ENCODE measurements around the gene SAMD8. TPM values are rescaled to one million over a fixed set of nuclear protein-coding genes. Genes with fewer than 3 reads are reported as not detected.

The SAMD8 gene
- total and polyA plus RNA-seq, 2 of the 8 experiments (the other 6 are each of a cell fraction or from before 2014, with no cell fraction given), result 11.7 to 20.9 TPM

DNA sequence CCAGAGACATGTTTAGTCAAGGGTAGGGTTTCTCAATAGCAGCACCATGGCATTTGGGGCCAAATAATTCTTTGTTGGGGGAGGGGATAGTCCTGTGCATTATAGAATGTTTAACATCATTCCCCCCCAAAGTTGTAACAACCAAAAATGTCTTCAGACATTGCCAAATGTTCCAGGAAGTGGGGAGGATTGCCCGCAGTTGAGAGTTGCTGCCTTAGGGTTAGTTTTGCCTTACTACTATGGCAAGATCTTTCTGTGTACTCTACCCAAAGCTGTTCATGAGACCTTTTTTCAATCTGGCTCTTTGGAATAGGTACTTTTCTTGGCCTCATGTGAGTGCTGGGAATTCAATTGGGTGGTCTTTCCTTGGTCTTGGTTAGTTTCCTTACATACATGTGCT, 34.1 kb downstream of the SAMD8 start:
- Histone ChIP-seq H2BK20ac (ENCODE audit: low read length) (no peak overlapping the region), H3K79me2 (ENCODE audit: control insufficient read depth in 1 of 2, insufficient read depth in 2 of 2, low read length in 2 of 2) (peaks cover 0 to 46% of the 10 kb centered on the region in 2 experiments; a peak in 2 of 4 replicates), H2AK5ac (ENCODE audit: low read depth, low read length) (no peak overlapping the region), H4K20me1 (replicated peaks in 1 of 2; ENCODE audit: control insufficient read depth in 1 of 2, insufficient read depth in 2 of 2, low read length in 2 of 2) (peaks cover 0 to 5% of the 10 kb centered on the region in 2 experiments), H4K5ac (ENCODE audit: insufficient read length, low read depth, low read length) (no peak overlapping the region), H4K91ac (replicated peaks; ENCODE audit: insufficient read length, low read length) (no peak overlapping the region), H3K4me2 (ENCODE audit: insufficient read depth in 1 of 2, low read depth in 2 of 2, low read length in 2 of 2) (no peak overlapping the region), H2BK120ac (replicated peaks; ENCODE audit: low read depth, low read length) (no peak overlapping the region), H3K23ac (ENCODE audit: insufficient read length) (no peak overlapping the region), H3K4me1 (replicated peaks in 1 of 4; ENCODE audit: control insufficient read depth in 3 of 4, insufficient read depth in 4 of 4, low read length in 3 of 4) (no peaks in the 10 kb centered on the region), H3K4ac (replicated peaks; ENCODE audit: insufficient read length, low read depth, low read length) (no peak overlapping the region), H2AFZ (ENCODE audit: low read length) (no peak overlapping the region), H3K9me3 (ENCODE audit: insufficient read depth in 2 of 2, low read depth in 1 of 2, low read length in 1 of 2) (no peaks in the 10 kb centered on the region), H3K36me3 (ENCODE audit: control insufficient read depth in 2 of 4, insufficient read depth in 4 of 4, low read length in 3 of 4) (peaks cover 0 to 1% (median 0%) of the 10 kb centered on the region in 4 experiments; a peak in 2 of 8 replicates), H3K9ac (replicated peaks in 1 of 4; ENCODE audit: extremely low read depth in 1 of 4, low read depth in 3 of 4, low read length in 3 of 4) (no peak overlapping the region), H3K4me3 (ENCODE audit: extremely low read depth in 1 of 4, insufficient read depth in 2 of 4, low read depth in 3 of 4, low read length in 4 of 4) (no peak overlapping the region), H3K18ac (ENCODE audit: extremely low read depth, low read length) (no peak overlapping the region), H4K8ac (ENCODE audit: extremely low read depth, insufficient read depth, low read length) (no peak overlapping the region), H2BK15ac (ENCODE audit: low read length) (no peak overlapping the region), H3K27me3 (replicated peaks in 1 of 4; ENCODE audit: control insufficient read depth in 3 of 4, extremely low read depth in 1 of 4, insufficient read depth in 3 of 4, low read length in 3 of 4) (no peaks in the 10 kb centered on the region), H3K79me1 (ENCODE audit: low read depth, low read length) (no peaks in the 10 kb centered on the region; the same call in 1 of the 2 replicates), H3K23me2 (ENCODE audit: low read depth, low read length) (no peaks in the 10 kb centered on the region), H2BK12ac (ENCODE audit: low read depth, low read length) (no peak overlapping the region), H3K27ac (ENCODE audit: low read depth, low read length) (no peak overlapping the region), H3K56ac (replicated peaks; ENCODE audit: insufficient read length, low read depth, low read length) (no peak overlapping the region), H2BK5ac (ENCODE audit: low read depth, low read length) (no peak overlapping the region), H3K14ac (ENCODE audit: insufficient read length) (no peak overlapping the region)
- no peak for DNase-seq (ENCODE audit: low read depth in 1 of 2, low spot score in 2 of 2)
- 95% methylated on average over 1 of the region's 1 CpG; no CpG with 5 or more reads in 1 of the 2 experiments for WGBS, 2 experiments (ENCODE audit: extremely low coverage in 1 of 2, insufficient coverage in 1 of 2, insufficient read length in 1 of 2, insufficient replicate concordance in 2 of 2, low coverage in 1 of 2, low lambda C conversion rate in 2 of 2, missing lambda C conversion rate in 1 of 2)
- TF ChIP-seq RXRA (IDR thresholded peaks at IDR 0.05; ENCODE audit: insufficient read depth, low read depth, low read length) (no peak), NANOG (IDR thresholded peaks at IDR 0.05; ENCODE audit: insufficient read depth, low read depth, low read length, poor library complexity, severe bottlenecking) (no peak), EZH2 (IDR thresholded peaks at IDR 0.05; ENCODE audit: low read depth, low read length, severe bottlenecking) (no peak), SIRT6 (IDR thresholded peaks at IDR 0.05; ENCODE audit: low read length) (no peak), SRF (IDR thresholded peaks at IDR 0.05; ENCODE audit: low read depth, low read length) (no peak), JUND (IDR thresholded peaks at IDR 0.05; ENCODE audit: low read length) (no peak), TAF7 (optimal IDR thresholded peaks at IDR 0.05; ENCODE audit: borderline replicate concordance, low read depth, low read length) (no peak), HDAC2 (IDR thresholded peaks at IDR 0.05; ENCODE audit: borderline replicate concordance in 1 of 2, low read depth in 2 of 2, low read length in 2 of 2) (no peak), ATF2 (IDR thresholded peaks at IDR 0.05; ENCODE audit: low read length) (no peak)
- no peak for FAIRE-seq
- ChIA-PET CTCF (ENCODE audit: partially characterized antibody) (no interaction called here), POLR2A (ENCODE audit: partially characterized antibody) (no interaction called here)

All from H1 (cell line).